HEK293 (cell line): ENCODE results near the gene MAPK11.
"Not testable (repeated sequence)": the region's sequence is repeated elsewhere in the genome, so short reads cannot be mapped to it uniquely, and the experiment has no call there.

ENCODE experiments used
- CTCF ChIA-PET: fragments of 350-600 bp; formaldehyde crosslinking; extraction: SDS; loops from one replicate; lab custom pipeline; 2021; ENCODE audit warnings: antibody characterized with exemption; lab: Yijun Ruan, JAX
- POLR2A ChIA-PET: fragments of 300-600 bp; formaldehyde crosslinking; extraction: SDS; loops from one replicate; lab custom pipeline; 2020; ENCODE audit warnings: antibody characterized with exemption, inconsistent platforms; lab: Yijun Ruan, JAX
- H3K27ac ChIP-seq: fragments of 200-500 bp; sonication (Bioruptor generic); 2 replicates; pipeline ENCODE4 v1.5.1; 2014; ENCODE audit warnings: low read depth, low read length, control low read depth, inconsistent platforms; ENCODE audit errors: extremely low read depth
- H3K36me3 ChIP-seq, 2 experiments: fragments of 200-500 bp in 1 of 2; sonication (Bioruptor generic) in 1 of 2; 1 replicate in 1 of 2; 2 replicates in 1 of 2; pipeline ENCODE4 v1.5.1; 2014 to 2017; ENCODE audit warnings: inconsistent platforms in 2 of 2, low read length in 2 of 2; ENCODE audit not compliant: control insufficient read depth in 2 of 2, insufficient read depth in 1 of 2
- H3K4me1 ChIP-seq: fragments of 200-500 bp; sonication (Bioruptor generic); 2 replicates; pipeline ENCODE4 v1.5.1; 2014; ENCODE audit warnings: mild to moderate bottlenecking, low read length, inconsistent platforms; ENCODE audit not compliant: control insufficient read depth, insufficient read depth
- H3K4me3 ChIP-seq: 2 replicates; pipeline ENCODE4 v1.5.1; 2011; ENCODE audit warnings: low read depth, mild to moderate bottlenecking, control low read depth, low read length, moderate library complexity
- H3K9me3 ChIP-seq: fragments of 200-500 bp; sonication (Bioruptor generic); 2 replicates; pipeline ENCODE4 v1.5.1; 2014; ENCODE audit warnings: low read depth, low read length, inconsistent platforms; ENCODE audit not compliant: control insufficient read depth, insufficient read depth
- BCL11A ChIP-seq: fragments of 450-650 bp; formaldehyde crosslinking; IDR thresholded peaks from 2 replicates; pipeline ENCODE4 v1.5.1; 2016; ENCODE audit warnings: low read depth, missing biosample characterization, missing genetic modification characterization
- GFI1B ChIP-seq: fragments of 450-650 bp; formaldehyde crosslinking; IDR thresholded peaks from 2 replicates; pipeline ENCODE4 v1.5.1; 2016; ENCODE audit warnings: missing biosample characterization, missing genetic modification characterization
- HOXA7 ChIP-seq: sonication (generic); formaldehyde crosslinking; IDR thresholded peaks from 2 replicates; pipeline ENCODE4 v1.8.1; 2022; ENCODE audit warnings: missing genetic modification reagents, borderline replicate concordance
- KLF16 ChIP-seq: fragments of 450-650 bp; formaldehyde crosslinking; IDR thresholded peaks from 2 replicates; pipeline ENCODE4 v1.5.1; 2017; ENCODE audit warnings: missing biosample characterization, missing genetic modification characterization
- PATZ1 ChIP-seq: fragments of 450-650 bp; formaldehyde crosslinking; IDR thresholded peaks from 2 replicates; pipeline ENCODE4 v1.5.1; 2016; ENCODE audit warnings: missing biosample characterization, missing genetic modification characterization
- TCF7L2 ChIP-seq: IDR thresholded peaks from 2 replicates; pipeline ENCODE4 v1.6.1; 2011; ENCODE audit warnings: low read depth, mild to moderate bottlenecking, inconsistent platforms, low read length, moderate library complexity, borderline replicate concordance
- ZFP3 ChIP-seq: fragments of 450-650 bp; formaldehyde crosslinking; IDR thresholded peaks from 2 replicates; pipeline ENCODE4 v1.5.1; 2016; ENCODE audit warnings: low read depth, missing biosample characterization, missing genetic modification characterization
- ZNF239 ChIP-seq: fragments of 450-650 bp; formaldehyde crosslinking; IDR thresholded peaks from 2 replicates; pipeline ENCODE4 v1.5.1; 2016; ENCODE audit warnings: missing biosample characterization, missing genetic modification characterization
- ZNF24 ChIP-seq: fragments of 450-650 bp; formaldehyde crosslinking; IDR thresholded peaks from 2 replicates; pipeline ENCODE4 v1.5.1; 2016; ENCODE audit warnings: missing biosample characterization, missing genetic modification characterization
- ZNF391 ChIP-seq: fragments of 450-650 bp; formaldehyde crosslinking; IDR thresholded peaks from 2 replicates; pipeline ENCODE4 v1.5.1; 2016; ENCODE audit warnings: low read depth, missing biosample characterization, missing genetic modification characterization, borderline replicate concordance
- ZNF398 ChIP-seq: fragments of 450-650 bp; formaldehyde crosslinking; IDR thresholded peaks from 2 replicates; pipeline ENCODE4 v1.5.1; 2017; ENCODE audit warnings: missing biosample characterization, missing genetic modification characterization
- ZNF473 ChIP-seq: fragments of 450-650 bp; formaldehyde crosslinking; IDR thresholded peaks from 2 replicates; pipeline ENCODE4 v1.5.1; 2017; ENCODE audit warnings: missing biosample characterization, missing genetic modification characterization
- ZNF548 ChIP-seq: fragments of 450-650 bp; formaldehyde crosslinking; IDR thresholded peaks from 2 replicates; pipeline ENCODE4 v1.5.1; 2016; ENCODE audit warnings: missing biosample characterization, missing genetic modification characterization
- ZNF585B ChIP-seq: fragments of 450-650 bp; formaldehyde crosslinking; IDR thresholded peaks from 2 replicates; pipeline ENCODE4 v1.5.1; 2016; ENCODE audit warnings: missing biosample characterization, missing genetic modification characterization
- ZNF600 ChIP-seq: fragments of 450-650 bp; formaldehyde crosslinking; IDR thresholded peaks from 2 replicates; pipeline ENCODE4 v1.5.1; 2016; ENCODE audit warnings: missing biosample characterization, missing genetic modification characterization
- ZNF645 ChIP-seq: fragments of 450-650 bp; formaldehyde crosslinking; IDR thresholded peaks from 2 replicates; pipeline ENCODE4; 2016; ENCODE audit warnings: missing biosample characterization, missing genetic modification characterization
- ZNF776 ChIP-seq: fragments of 450-650 bp; formaldehyde crosslinking; IDR thresholded peaks from 2 replicates; pipeline ENCODE4 v1.5.0; 2017; ENCODE audit warnings: missing biosample characterization, missing genetic modification characterization, borderline replicate concordance
- ZNF777 ChIP-seq: fragments of 450-650 bp; formaldehyde crosslinking; IDR thresholded peaks from 2 replicates; pipeline ENCODE4 v1.5.1; 2017; ENCODE audit warnings: missing biosample characterization, missing genetic modification characterization, borderline replicate concordance
- ZSCAN5A ChIP-seq: fragments of 450-650 bp; formaldehyde crosslinking; IDR thresholded peaks from 2 replicates; pipeline ENCODE4 v1.5.1; 2016; ENCODE audit warnings: missing biosample characterization, missing genetic modification characterization

MAPK11 gene

GRCh38 chr22:50274311-50274710 is 4.1 kb upstream of the MAPK11 start (continued):
- TF ChIP-seq ZNF391 (tag by site-specific recombination) (no peak), ZNF776 (tag by site-specific recombination) (no peak), ZNF398 (tag by site-specific recombination) (0 out of 2 replicates have a peak, but pooled peaks have one; percentile 9), ZNF600 (tag by site-specific recombination) (peak; percentile 41; the same call in 1 of the 2 replicates), TCF7L2 (no peak), ZNF585B (tag by site-specific recombination) (no peak), HOXA7 (CRISPR knock-in tag) (no peak), ZSCAN5A (tag by site-specific recombination) (no peak), ZNF548 (no peak), ZNF473 (tag by site-specific recombination) (no peak)

- not testable (repeated sequence) for H3K27ac ChIP-seq, H3K9me3 ChIP-seq, H3K4me3 ChIP-seq
- Histone ChIP-seq H3K4me1 (peaks cover 14% of the 10 kb centered on the region), H3K36me3 (peaks cover 0 to 44% of the 10 kb centered on the region in 2 experiments; a peak in 2 of 3 replicates)
- POLR2A ChIA-PET, result interaction anchor here (0.7 to 2.3 kb wide), 2 partner anchors 32 to 265 kb away, joined by 3 to 8 read pairs; no protein-coding TSS in a partner anchor
- CTCF ChIA-PET, result interaction anchor here (1.0 to 6.3 kb wide), 5 partner anchors 11 to 68 kb away, joined by 3 to 42 read pairs (median 4); partner anchors contain the start of gene TUBGCP6
Observed at GRCh38 chr22:50273781-50274180, 3.6 kb upstream of the MAPK11 start.

- peaks cover 14% of the 10 kb centered on the region for H3K4me1 ChIP-seq
- H3K9me3 ChIP-seq, H3K4me3 ChIP-seq, H3K27ac ChIP-seq: not testable (repeated sequence)
- ChIA-PET CTCF (interaction anchor here (0.6 to 6.3 kb wide), 12 partner anchors 10 to 68 kb away, joined by 3 to 42 read pairs (median 4); partner anchors contain the start of genes HDAC10 and TUBGCP6), POLR2A (interaction anchor here (0.7 to 2.3 kb wide), 3 partner anchors 23 to 265 kb away, joined by 3 to 17 read pairs (median 8); partner anchors contain the start of gene HDAC10)
- peaks cover 0 to 40% of the 10 kb centered on the region in 2 experiments; a peak in 2 of 3 replicates for H3K36me3 ChIP-seq
Observed at GRCh38 chr22:50273352-50273751, 3.2 kb upstream of the MAPK11 start.

GRCh38 chr22:50272044-50272802 is 2.0 kb upstream of the MAPK11 start:
- CTCF ChIA-PET, result interaction anchor here (0.6 to 6.3 kb wide), 19 partner anchors 10 to 350 kb away, joined by 3 to 42 read pairs (median 4); partner anchors contain the start of genes HDAC10, MAPK12, SCO2 and TUBGCP6
- H3K36me3 ChIP-seq, result peaks cover 0 to 29% of the 10 kb centered on the region in 2 experiments; a peak in 2 of 3 replicates
- no peaks in the 10 kb centered on the region for H3K9me3 ChIP-seq
- no peak overlapping the region for H3K4me3 ChIP-seq
- POLR2A ChIA-PET, result interaction anchor here (0.6 to 2.3 kb wide), 18 partner anchors 9 to 291 kb away, joined by 3 to 17 read pairs (median 5); partner anchors contain the start of genes HDAC10, MAPK12, SYCE3 and TUBGCP6
- H3K4me1 ChIP-seq, result peaks cover 14% of the 10 kb centered on the region
- peak overlapping the region; percentile 45; the same call in 1 of the 2 replicates for H3K27ac ChIP-seq
- TF ChIP-seq PATZ1 (tag by site-specific recombination) (peak; percentile 45), ZFP3 (tag by site-specific recombination) (no peak), ZNF777 (no peak), ZNF239 (tag by site-specific recombination) (no peak), BCL11A (tag by site-specific recombination) (0 out of 2 replicates have a peak, but pooled peaks have one; percentile 12), GFI1B (tag by site-specific recombination) (no peak), KLF16 (tag by site-specific recombination) (no peak), ZNF645 (tag by site-specific recombination) (no peak), ZNF24 (no peak)
